Measurements from ENCODE around the gene FMO1. TPM values are rescaled to one million over a fixed set of nuclear protein-coding genes. Genes with fewer than 3 reads are reported as not detected.

The FMO1 gene
- total RNA-seq, 1 experiment from 2014 or later, result not detected

GRCh38 chr1:171258943-171259342 is 10.6 kb downstream of the FMO1 start:
- Mint-ChIP-seq H3K9me3 (ENCODE audit: unreplicated experiment) (no peaks in the 10 kb centered on the region), H3K27ac (ENCODE audit: low read depth, unreplicated experiment) (no peak overlapping the region)
- CTCF ChIA-PET, result interaction anchor here (0.7 to 24.0 kb wide), 5 partner anchors 9 to 145 kb away, joined by 3 to 651 read pairs (median 4); partner anchors contain the start of gene FMO4

GRCh38 chr1:171261336-171261735 is 13.0 kb downstream of the FMO1 start:
- Mint-ChIP-seq H3K4me1 (ENCODE audit: insufficient read depth, unreplicated experiment) (peaks cover 11% of the 10 kb centered on the region), H3K36me3 (ENCODE audit: insufficient read depth, unreplicated experiment) (no peaks in the 10 kb centered on the region), H3K27ac (ENCODE audit: low read depth, unreplicated experiment) (no peak overlapping the region), H3K9me3 (ENCODE audit: unreplicated experiment) (no peaks in the 10 kb centered on the region), H3K4me3 (ENCODE audit: unreplicated experiment) (no peak overlapping the region), H3K27me3 (ENCODE audit: insufficient read depth, unreplicated experiment) (no peaks in the 10 kb centered on the region)
- no peak for DNase-seq (ENCODE audit: unreplicated experiment)
- intact Hi-C loops (cut with micrococcal nuclease), result no loop called here
- ChIA-PET POLR2A (no interaction called here), CTCF (interaction anchor here (0.6 to 24.0 kb wide), 4 partner anchors 15 to 136 kb away, joined by 3 to 651 read pairs (median 26); partner anchors contain the start of gene FMO4)
- no peak for TF ChIP-seq CTCF (IDR thresholded peaks at IDR 0.05; ENCODE audit: unreplicated experiment)
- no TSS peak for BruUV-seq (replicated peaks)

More at GRCh38 chr1:171258943-171259342, 10.6 kb downstream of the FMO1 start:
- intact Hi-C loops (cut with micrococcal nuclease), result loop anchor here (10.0 kb wide), 1 partner anchor 146 kb away; no protein-coding TSS in a partner anchor
- Mint-ChIP-seq H3K36me3 (ENCODE audit: insufficient read depth, unreplicated experiment) (no peaks in the 10 kb centered on the region), H3K27me3 (ENCODE audit: insufficient read depth, unreplicated experiment) (no peaks in the 10 kb centered on the region), H3K4me3 (ENCODE audit: unreplicated experiment) (no peak overlapping the region), H3K4me1 (ENCODE audit: insufficient read depth, unreplicated experiment) (peaks cover 24% of the 10 kb centered on the region)
- no peak for TF ChIP-seq CTCF (IDR thresholded peaks at IDR 0.05; ENCODE audit: unreplicated experiment)
- POLR2A ChIA-PET, result interaction anchor here (1.1 to 1.9 kb wide), 2 partner anchors 8 to 55 kb away, joined by 4 to 8 read pairs; partner anchors contain the start of gene FMO4
- no TSS peak for BruUV-seq (replicated peaks)
- DNase-seq (ENCODE audit: unreplicated experiment), result no peak

- ChIA-PET POLR2A (interaction anchor here (1.0 kb wide), 1 partner anchor 9 kb away, joined by 3 read pairs; no protein-coding TSS in a partner anchor), CTCF (interaction anchor here (1.0 to 5.0 kb wide), 5 partner anchors 11 to 183 kb away, joined by 3 to 48 read pairs (median 11); partner anchors contain the start of gene FMO4)
- Mint-ChIP-seq H3K4me1 (ENCODE audit: insufficient read depth, unreplicated experiment) (peaks cover 8% of the 10 kb centered on the region), H3K4me3 (ENCODE audit: unreplicated experiment) (no peak overlapping the region), H3K9me3 (ENCODE audit: unreplicated experiment) (no peaks in the 10 kb centered on the region), H3K27ac (ENCODE audit: low read depth, unreplicated experiment) (no peak overlapping the region), H3K36me3 (ENCODE audit: insufficient read depth, unreplicated experiment) (no peaks in the 10 kb centered on the region), H3K27me3 (ENCODE audit: insufficient read depth, unreplicated experiment) (no peaks in the 10 kb centered on the region)
- TF ChIP-seq CTCF (IDR thresholded peaks at IDR 0.05; ENCODE audit: unreplicated experiment), result no peak
- intact Hi-C loops (cut with micrococcal nuclease), result no loop called here
- BruUV-seq (replicated peaks), result no TSS peak
- no peak for DNase-seq (ENCODE audit: unreplicated experiment)
Observed at GRCh38 chr1:171263901-171264300, 15.6 kb downstream of the FMO1 start.

GRCh38 chr1:171265686-171266085 is 17.4 kb downstream of the FMO1 start:
- Mint-ChIP-seq H3K9me3 (ENCODE audit: unreplicated experiment) (no peaks in the 10 kb centered on the region), H3K4me3 (ENCODE audit: unreplicated experiment) (no peak overlapping the region), H3K27me3 (ENCODE audit: insufficient read depth, unreplicated experiment) (no peaks in the 10 kb centered on the region), H3K4me1 (ENCODE audit: insufficient read depth, unreplicated experiment) (peaks cover 8% of the 10 kb centered on the region), H3K36me3 (ENCODE audit: insufficient read depth, unreplicated experiment) (no peaks in the 10 kb centered on the region), H3K27ac (ENCODE audit: low read depth, unreplicated experiment) (no peak overlapping the region)
- intact Hi-C loops (cut with micrococcal nuclease), result no loop called here
- BruUV-seq (replicated peaks), result no TSS peak
- ChIA-PET POLR2A (interaction anchor here (0.9 kb wide), 1 partner anchor 9 kb away, joined by 3 read pairs; no protein-coding TSS in a partner anchor), CTCF (interaction anchor here (3.1 kb wide), 1 partner anchor 48 kb away, joined by 15 read pairs; the partner anchor contains the start of gene FMO4)
- TF ChIP-seq CTCF (IDR thresholded peaks at IDR 0.05; ENCODE audit: unreplicated experiment), result no peak
- no peak for DNase-seq (ENCODE audit: unreplicated experiment)

Data from MCF 10A (cell line).